Fibroblast of pulmonary artery (primary cell): ENCODE measurements around the gene RAD1.

Experiments
- DNase-seq: peaks from one replicate; pipeline ENCODE4 v3.0.0-alpha.2; 2010; ENCODE audit warnings: low read depth
- H3K4me3 ChIP-seq: replicated peaks from 2 replicates; pipeline ENCODE4 v1.5.1; 2011; ENCODE audit warnings: low read depth, mild to moderate bottlenecking, control low read depth, low read length, moderate library complexity
- TF ChIP-seq, protein P1 (sequence below): IDR thresholded peaks from 2 replicates; pipeline ENCODE4 v1.5.1; 2011; ENCODE audit warnings: mild to moderate bottlenecking, control low read depth, low read length, inconsistent platforms; ENCODE audit errors: missing control alignments

The RAD1 gene

DNA sequence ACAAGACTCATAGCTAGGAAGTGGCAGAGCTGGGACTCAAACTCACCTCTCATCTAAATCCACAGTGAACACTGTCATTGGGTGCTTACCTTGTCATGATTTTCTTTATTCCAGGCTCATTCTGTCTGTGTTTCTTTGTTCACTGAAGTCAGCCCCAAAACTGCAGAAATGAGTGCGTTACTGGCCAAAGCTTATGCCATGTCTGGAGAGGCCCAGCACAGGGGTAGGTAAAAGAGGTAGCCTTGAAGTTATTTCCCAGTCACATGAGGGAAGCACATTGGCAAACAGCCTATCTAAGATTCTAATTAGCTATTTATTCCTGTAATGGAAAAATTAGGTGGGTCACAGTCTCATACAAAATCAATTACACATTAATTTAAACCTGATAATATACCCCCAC, 46.5 kb downstream of the RAD1 start:
- no peak for DNase-seq
- H3K4me3 ChIP-seq: no peak overlapping the region
- TF ChIP-seq, protein P1, sequence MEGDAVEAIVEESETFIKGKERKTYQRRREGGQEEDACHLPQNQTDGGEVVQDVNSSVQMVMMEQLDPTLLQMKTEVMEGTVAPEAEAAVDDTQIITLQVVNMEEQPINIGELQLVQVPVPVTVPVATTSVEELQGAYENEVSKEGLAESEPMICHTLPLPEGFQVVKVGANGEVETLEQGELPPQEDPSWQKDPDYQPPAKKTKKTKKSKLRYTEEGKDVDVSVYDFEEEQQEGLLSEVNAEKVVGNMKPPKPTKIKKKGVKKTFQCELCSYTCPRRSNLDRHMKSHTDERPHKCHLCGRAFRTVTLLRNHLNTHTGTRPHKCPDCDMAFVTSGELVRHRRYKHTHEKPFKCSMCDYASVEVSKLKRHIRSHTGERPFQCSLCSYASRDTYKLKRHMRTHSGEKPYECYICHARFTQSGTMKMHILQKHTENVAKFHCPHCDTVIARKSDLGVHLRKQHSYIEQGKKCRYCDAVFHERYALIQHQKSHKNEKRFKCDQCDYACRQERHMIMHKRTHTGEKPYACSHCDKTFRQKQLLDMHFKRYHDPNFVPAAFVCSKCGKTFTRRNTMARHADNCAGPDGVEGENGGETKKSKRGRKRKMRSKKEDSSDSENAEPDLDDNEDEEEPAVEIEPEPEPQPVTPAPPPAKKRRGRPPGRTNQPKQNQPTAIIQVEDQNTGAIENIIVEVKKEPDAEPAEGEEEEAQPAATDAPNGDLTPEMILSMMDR: no peak

GRCh38 chr5:34867660-34868059, 47.6 kb downstream of the RAD1 start:
- no peak for DNase-seq
- H3K4me3 ChIP-seq: no peak overlapping the region
- TF ChIP-seq, protein P1: no peak

DNA sequence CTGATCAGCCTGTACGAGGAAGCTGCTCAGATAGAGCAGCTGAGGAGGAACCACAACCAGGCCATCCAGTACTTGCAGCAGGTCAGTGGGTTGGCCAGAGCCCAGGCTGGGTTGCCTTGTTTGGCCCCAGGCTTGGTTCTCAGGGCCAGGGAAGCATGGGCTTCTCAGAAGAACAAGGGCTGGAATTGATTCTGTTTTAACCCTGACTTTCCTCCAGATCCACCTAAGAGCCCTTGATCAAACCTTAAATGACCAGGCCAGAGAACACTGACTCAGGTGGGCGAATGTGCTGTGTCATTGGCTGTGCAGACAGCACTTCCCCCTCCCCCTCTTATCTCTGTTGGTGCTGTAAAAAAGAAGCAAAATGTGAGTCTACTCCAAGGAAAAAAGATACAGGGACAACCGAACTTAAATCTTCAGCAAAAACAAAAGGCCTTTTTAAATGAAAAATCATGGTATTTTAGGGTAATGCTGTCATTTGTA, 48.3 kb downstream of the RAD1 start:
- no peak for DNase-seq

GRCh38 chr5:34865091-34865490, 50.2 kb downstream of the RAD1 start:
- peak; percentile 3 for DNase-seq
- TF ChIP-seq, protein P1: no peak
- H3K4me3 ChIP-seq: no peak overlapping the region

More for the DNA sequence above, 48.3 kb downstream of the RAD1 start:
- TF ChIP-seq, protein P1: no peak
- H3K4me3 ChIP-seq: no peak overlapping the region

- TF ChIP-seq, protein P1: no peak
- no peak overlapping the region for H3K4me3 ChIP-seq
- DNase-seq: no peak
Observed at GRCh38 chr5:34863946-34864345, 51.4 kb downstream of the RAD1 start.

GRCh38 chr5:34859253-34859652, 56.1 kb downstream of the RAD1 start:
- no peak for DNase-seq
- TF ChIP-seq, protein P1: no peak
- H3K4me3 ChIP-seq: no peak overlapping the region

DNA sequence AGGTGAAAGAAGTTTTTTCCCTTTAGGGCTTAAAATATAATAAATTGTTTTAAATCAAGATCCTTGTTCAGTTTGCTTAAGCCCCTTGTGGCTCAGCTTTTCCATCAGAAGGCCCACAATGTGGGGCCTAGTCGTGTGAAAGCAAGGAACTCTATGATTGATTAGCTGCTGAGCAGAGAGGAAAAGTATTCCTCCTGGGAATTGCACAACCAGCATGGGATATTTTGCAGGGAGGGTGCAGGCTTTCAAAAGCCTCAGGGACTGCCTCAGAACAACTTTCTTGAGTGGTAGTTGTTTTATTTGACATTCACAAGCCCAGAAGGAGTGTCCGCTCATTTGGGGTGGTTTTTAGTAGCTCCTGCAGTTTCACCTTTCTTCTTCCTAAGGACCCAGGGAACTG, 56.5 kb downstream of the RAD1 start:
- DNase-seq: peak; percentile 52
- no peak overlapping the region for H3K4me3 ChIP-seq
- TF ChIP-seq, protein P1: no peak
